HEK293T (cell line): ENCODE measurements around the gene ART3.

ENCODE experiments used
- CTBP1 ChIP-seq: fragments of 450-650 bp; IDR thresholded peaks from 2 replicates; pipeline ENCODE4 v1.6.1; 2016; ENCODE audit warnings: borderline replicate concordance
- ELF4 ChIP-seq: fragments of 450-650 bp; IDR thresholded peaks from 2 replicates; pipeline ENCODE4 v1.6.1; 2017; ENCODE audit warnings: antibody characterized with exemption
- FOXA1 ChIP-seq: fragments of 450-650 bp; IDR thresholded peaks from 2 replicates; pipeline ENCODE4 v1.6.1; 2016; ENCODE audit warnings: mild to moderate bottlenecking
- FOXK2 ChIP-seq: fragments of 450-650 bp; IDR thresholded peaks from 2 replicates; pipeline ENCODE4 v1.6.1; 2016; ENCODE audit warnings: mild to moderate bottlenecking
- FOXM1 ChIP-seq: fragments of 450-650 bp; IDR thresholded peaks from 2 replicates; pipeline ENCODE4 v1.6.1; 2017; ENCODE audit warnings: mild to moderate bottlenecking, borderline replicate concordance
- NFRKB ChIP-seq: fragments of 450-650 bp; IDR thresholded peaks from 2 replicates; pipeline ENCODE4 v1.6.1; 2016; ENCODE audit warnings: mild to moderate bottlenecking, moderate library complexity
- SP1 ChIP-seq: fragments of 450-650 bp; IDR thresholded peaks from 2 replicates; pipeline ENCODE4 v1.6.1; 2017
- SUZ12 ChIP-seq: fragments of 450-650 bp; IDR thresholded peaks from 2 replicates; pipeline ENCODE4 v1.6.1; 2016; ENCODE audit warnings: mild to moderate bottlenecking
- ZNF384 ChIP-seq: fragments of 450-650 bp; IDR thresholded peaks from 2 replicates; pipeline ENCODE4 v1.6.1; 2016

DNA sequence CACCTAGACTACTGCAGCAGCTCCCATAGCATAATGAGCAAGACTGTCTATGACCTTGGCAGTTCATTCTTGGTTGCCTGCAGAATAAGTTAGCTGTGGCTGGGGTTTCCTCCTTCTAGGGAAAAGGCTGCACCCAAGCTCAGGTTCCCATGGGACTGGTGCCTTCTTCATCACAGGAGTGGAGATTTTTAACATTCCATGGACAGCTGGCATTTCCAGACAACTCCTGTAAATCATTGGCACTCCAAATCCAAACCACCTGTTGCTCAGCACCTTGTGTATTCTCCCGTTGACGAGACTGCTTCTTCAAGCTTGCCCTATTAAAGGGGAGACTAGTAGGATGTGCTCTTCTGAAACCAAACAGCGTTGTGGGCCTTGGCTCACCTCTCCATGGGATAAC lies 81.5 kb downstream of the ART3 start:
- TF ChIP-seq ELF4 (no peak), SUZ12 (no peak), CTBP1 (no peak), FOXA1 (no peak), SP1 (no peak), NFRKB (no peak), FOXK2 (no peak), ZNF384 (no peak), FOXM1 (no peak)
